GM19240 (cell line): Measurements from ENCODE around the gene FAM13A.
"Not testable (repeated sequence)": the region's sequence is repeated elsewhere in the genome, so short reads cannot be mapped to it uniquely, and the experiment has no call there.

Experiments
- DNase-seq: peaks from one replicate; pipeline ENCODE4 v3.0.0; 2011; ENCODE audit warnings: low spot score; ENCODE audit not compliant: insufficient read length

Gene FAM13A

DNA sequence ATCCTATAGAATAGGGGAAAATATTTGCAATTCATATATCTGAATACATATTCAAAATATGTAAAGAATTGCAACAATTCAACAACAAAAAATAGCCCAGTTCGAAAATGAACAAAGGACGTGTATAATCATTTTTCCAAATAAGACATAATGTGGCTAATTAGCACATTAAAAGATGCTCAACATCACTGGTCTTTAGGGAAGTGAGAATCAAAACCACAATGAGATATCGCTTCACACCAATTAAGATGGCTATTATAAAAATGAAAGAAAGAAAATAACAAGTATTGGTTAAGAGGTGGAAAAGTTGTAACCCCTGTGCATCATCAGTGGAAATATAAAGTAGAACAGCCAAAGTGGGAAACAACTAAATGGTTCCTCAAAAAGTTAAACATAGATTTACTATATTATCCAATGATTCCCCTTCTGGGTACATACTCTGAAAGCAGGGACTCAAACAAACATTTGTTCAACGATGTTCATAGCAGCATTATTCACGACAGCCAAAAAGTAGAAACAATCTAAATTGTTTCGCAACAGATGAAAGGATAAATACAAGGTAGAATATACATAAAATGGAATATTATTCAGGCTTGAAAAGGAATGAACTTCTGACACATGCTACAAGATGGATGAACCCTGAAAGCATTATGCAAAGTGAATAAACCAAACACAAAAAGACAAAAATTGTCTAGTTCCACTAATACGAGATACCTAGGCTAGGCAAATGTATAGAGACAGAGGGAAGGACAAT is 12.7 kb downstream of the FAM13A start:
- DNase-seq, result no peak

- no peak for DNase-seq
Observed at GRCh38 chr4:89042055-89042454, 14.9 kb downstream of the FAM13A start.

GRCh38 chr4:89039730-89040338 is 17.2 kb downstream of the FAM13A start:
- DNase-seq, result no peak

DNA sequence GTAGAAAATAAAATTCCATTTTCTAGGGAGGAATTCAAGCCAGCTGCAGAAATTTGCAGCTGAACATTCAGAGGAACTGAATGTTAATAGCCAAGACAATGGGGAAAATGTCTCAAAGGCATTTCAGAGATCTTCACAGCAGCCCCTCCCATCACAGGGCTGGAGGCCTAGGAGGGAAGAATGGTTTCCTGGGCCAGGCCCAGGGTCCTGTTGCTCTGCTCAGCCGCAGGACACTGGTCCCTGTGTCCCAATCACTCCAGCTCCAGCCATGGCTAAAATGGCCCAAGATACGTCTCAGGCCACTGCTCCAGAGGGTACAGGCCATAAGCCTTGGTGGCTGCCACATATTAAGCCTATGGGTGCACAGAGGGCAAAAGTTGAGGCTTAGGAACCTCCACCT is 20.4 kb downstream of the FAM13A start:
- DNase-seq, result no peak

GRCh38 chr4:89031272-89031671 is 25.7 kb downstream of the FAM13A start:
- no peak for DNase-seq

GRCh38 chr4:89029591-89029990 is 27.4 kb downstream of the FAM13A start:
- DNase-seq, result no peak

DNA sequence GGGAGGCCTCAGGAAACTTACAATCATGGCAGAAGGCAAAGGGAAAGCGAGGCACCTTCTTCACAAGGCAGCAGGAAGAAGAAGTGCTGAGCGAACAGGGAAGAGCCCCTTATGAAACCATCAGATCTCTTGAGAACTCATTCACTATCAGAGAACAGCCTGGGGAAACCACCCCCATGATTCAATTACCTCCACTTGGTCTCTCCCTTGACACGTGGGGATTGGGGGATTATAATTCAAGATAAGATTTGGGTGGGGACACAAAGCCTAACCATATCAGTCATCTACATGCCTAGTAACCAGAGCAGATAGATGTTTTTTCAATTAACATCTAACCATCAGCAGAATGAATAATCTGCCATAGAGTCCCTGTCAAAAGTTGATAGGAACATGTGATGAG is 30.4 kb downstream of the FAM13A start:
- no peak for DNase-seq

GRCh38 chr4:89024051-89024675 is 32.8 kb downstream of the FAM13A start:
- DNase-seq, result peak; percentile 14

DNA sequence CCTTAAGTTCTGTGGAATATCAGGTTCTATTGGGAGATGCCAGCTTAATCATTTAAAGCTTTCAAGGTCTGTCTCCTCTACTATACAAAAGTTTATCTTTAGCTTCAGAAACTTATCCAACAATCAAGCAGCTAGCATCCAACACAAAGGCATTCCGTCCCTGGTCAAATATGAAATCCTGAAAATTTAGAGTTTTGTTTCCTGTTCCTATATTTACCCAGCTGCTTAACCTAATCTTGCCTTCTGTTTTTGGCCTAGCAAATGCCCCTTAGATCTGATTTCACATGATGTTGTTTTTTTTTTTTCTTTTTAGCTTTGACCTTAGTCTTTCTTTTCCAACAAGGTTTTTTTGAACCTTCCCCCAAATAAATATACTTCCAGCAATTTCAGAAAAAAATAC is 33.8 kb downstream of the FAM13A start:
- no peak for DNase-seq

DNA sequence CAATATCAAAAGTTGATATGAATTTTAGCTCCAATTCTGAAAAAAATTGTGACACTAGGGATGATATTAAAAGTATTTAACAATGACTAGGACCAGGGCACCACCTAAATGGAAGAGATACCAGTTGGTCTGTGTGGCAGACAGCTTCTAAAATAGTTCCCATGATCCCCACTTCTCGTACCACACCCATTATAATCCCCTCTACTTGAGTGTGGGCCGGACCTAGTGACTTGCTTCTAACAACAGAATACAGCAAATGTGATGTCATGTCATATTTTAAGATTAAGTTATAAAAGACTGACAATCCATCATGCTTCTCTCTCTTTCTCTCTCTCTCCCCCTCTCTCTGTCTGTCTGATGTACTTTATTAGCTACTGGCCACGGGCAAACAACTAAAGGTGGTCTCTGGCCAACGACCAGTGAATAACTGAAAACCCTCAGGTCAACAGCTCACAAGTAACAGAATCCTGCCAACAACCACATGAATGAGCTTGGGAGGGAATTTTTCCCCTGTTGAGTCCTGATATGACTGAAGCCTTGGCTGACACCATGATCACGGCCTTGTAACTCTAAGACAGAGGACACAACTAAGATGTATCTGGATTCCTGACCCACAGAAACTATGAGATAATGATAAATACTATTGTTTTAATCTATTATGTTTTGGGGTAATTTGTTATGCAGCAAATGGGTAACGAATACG is 34.4 kb downstream of the FAM13A start:
- no peak for DNase-seq

DNA sequence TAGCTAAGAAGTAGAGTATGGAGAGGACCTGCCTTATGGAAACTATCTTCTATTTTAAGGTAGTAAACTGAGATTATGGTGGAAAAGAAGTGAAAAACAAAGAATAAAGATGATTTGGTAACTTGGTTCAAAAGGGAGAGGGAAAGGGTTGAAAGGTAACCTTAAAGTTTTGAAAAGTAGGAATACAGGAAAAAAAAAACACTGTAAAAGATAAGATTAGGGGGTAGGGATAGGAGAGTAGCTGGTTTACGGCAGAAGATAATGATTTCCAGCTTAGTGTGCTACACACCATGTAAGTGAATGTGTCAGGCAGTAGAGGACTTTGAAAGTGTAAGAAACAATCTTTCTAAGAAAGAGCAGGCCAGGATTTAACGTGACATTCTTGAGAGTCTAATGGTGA is 35.3 kb downstream of the FAM13A start:
- no peak for DNase-seq

- no peak for DNase-seq
Observed at GRCh38 chr4:89021062-89021461, 35.9 kb downstream of the FAM13A start.

DNA sequence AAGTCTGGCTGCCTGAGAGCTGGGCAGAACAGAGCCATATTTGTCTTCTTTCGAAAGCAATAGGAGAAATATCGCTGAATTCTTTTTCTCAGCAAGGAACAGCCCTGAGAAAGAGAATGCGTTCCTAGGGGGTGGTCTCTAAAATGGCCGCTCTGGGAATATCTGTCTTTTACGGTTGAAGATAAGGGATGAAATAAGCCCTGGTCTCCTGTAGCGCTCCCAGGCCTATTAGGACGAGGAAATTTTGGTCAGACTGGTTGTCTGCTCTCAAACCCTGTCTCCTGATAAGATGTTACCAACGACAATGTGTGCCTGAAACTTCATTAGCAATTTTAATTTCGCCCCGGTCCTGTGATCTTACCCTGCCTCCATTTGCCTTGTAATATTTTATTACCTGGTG is 42.1 kb downstream of the FAM13A start:
- DNase-seq, result not testable (repeated sequence)

DNA sequence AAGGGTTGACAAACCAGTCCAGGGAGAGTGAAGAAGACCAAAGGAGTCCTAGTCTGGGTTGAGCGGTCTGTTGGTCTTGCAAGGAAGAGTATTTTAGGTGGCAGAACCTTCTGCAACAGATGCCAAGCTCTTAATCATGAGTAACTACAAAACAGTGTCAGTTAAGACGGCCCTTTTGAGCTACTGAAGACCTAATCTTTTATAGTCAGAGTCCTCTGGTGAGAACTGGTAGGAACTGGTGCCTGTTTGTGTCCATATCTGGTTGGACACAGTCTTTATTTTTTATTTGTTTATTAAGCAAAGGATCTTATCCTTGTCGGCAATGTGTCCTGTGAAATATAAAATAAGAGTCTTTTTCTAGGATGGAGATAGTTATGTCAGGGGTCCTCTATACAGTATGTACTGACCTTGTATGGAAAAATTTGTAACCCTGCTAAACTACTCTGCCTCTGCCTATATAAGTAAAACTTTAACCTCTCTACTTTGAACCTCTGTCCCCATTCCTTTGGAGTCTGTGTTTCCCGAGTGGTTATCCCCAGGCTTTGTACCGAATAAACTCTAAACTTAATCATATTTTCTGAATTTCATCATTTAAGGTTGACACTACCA is 47.1 kb downstream of the FAM13A start:
- no peak for DNase-seq

- DNase-seq, result no peak
Observed at GRCh38 chr4:89009115-89009514, 47.9 kb downstream of the FAM13A start.

DNA sequence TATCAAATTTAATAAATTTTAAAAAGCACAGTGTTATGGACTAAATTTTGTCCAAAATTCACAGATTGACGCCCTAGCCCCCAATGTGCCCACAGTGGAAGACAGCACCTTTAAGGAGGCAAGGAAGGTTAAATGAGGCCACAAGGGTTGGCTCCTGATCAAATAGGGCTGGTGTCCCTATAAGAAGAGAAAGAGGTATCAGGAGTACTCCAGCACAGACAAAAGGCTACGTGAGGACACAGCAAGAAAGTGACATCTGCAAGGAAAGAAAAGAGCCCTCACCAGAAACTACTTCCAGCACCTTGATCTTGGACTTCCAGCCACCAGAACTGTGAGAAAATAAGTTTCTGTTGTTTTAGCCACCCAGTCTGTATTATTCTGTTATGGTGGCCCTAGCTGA is 48.8 kb downstream of the FAM13A start:
- no peak for DNase-seq

- no peak for DNase-seq
Observed at GRCh38 chr4:89007338-89007939, 49.5 kb downstream of the FAM13A start.

GRCh38 chr4:89006307-89006706 is 50.7 kb downstream of the FAM13A start:
- DNase-seq, result no peak

- DNase-seq, result not testable (repeated sequence)
Observed at GRCh38 chr4:89005066-89005465, 51.9 kb downstream of the FAM13A start.

- no peak for DNase-seq
Observed at GRCh38 chr4:89001647-89002445, 55.1 kb downstream of the FAM13A start.
